Suppressor macrophage treated with lipopolysaccharide for 1 hour (primary cell): ENCODE results near the gene PKM.
"Not testable (repeated sequence)": the region's sequence is repeated elsewhere in the genome, so short reads cannot be mapped to it uniquely, and the experiment has no call there.

Experiments used
- DNase-seq, 3 donors: peaks; one replicate each; pipeline ENCODE4 v3.0.0-alpha.2; 2020 to 2022

Gene PKM

GRCh38 chr15:72231066-72231832 lies at the start of gene PKM:
Gene PKM (minus strand): TSS chr15:72231190. CDS start chr15:72219097, 12,093 bp downstream.
- peak; percentile 95 to 99 (median 97) for DNase-seq

- no peak for DNase-seq
Observed at GRCh38 chr15:72280751-72281150, 49.8 kb upstream of the PKM start.

DNA sequence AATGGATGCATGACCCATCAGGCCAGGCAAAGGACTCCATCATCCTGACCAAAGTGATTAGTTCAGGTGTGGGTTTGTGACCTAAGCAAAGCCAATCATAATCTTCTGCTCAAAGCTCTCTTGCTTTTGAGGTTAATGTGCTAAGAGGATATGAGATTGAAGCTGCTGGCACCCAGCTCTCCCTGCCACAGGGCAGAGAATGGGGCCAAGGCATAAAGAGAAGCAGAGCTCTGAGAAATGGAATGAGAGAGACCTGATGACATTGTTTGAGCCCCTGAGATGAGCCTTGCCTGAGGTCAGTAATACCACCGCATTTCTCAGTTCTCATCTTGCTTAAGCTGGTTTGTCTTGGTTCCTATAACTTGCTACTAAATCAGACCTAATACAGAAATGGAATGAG lies 47.7 kb upstream of the PKM start:
- no peak for DNase-seq

DNA sequence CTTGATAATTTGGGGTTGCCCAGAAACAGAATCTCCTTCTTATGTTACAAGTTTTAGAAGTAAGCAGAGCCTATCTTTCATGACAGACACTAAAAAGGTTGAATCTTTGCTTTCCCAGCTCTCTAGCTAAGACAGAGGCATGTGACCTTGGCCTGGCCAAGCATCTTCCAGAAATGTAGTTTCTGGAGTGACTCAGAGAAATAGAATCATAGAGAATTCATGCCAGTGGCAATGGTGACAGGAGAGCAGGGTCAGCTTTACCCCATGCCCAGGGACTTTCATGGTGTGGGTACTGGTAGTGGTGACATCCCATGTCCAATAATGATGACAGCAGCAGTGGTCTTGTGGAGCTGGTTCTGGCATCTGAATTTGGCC lies 45.3 kb upstream of the PKM start:
- DNase-seq: no peak

DNA sequence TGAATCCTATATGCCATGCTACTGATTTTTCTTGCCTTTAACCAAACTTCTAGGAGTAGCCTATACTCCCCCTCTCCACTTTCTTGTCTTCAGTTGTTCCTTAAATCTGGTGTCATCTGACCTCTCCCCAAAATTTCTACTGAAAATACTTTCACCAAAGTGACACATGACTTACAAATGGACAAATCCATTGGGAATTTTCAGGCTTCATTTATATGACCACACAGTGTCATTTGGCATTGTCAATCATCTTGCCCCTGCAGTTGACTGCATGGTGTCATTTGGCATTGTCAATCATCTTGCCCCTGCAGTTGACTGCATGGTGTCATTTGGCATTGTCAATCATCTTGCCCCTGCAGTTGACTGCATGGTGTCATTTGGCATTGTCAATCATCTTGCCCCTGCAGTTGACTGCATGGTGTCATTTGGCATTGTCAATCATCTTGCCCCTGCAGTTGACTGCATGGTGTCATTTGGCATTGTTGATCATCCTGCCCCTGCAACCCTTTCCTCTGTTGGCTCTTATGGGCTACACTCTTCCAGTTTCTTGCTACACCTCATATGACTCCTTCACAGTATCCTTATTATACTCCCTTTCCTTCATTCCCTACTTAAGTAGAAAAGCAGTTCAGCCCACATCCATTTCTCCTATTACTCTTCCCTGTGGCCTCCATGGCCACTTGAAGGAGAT lies 44.8 kb upstream of the PKM start:
- not testable (repeated sequence) for DNase-seq

- DNase-seq: no peak
Observed at GRCh38 chr15:72272997-72273352, 42.0 kb upstream of the PKM start.

DNA sequence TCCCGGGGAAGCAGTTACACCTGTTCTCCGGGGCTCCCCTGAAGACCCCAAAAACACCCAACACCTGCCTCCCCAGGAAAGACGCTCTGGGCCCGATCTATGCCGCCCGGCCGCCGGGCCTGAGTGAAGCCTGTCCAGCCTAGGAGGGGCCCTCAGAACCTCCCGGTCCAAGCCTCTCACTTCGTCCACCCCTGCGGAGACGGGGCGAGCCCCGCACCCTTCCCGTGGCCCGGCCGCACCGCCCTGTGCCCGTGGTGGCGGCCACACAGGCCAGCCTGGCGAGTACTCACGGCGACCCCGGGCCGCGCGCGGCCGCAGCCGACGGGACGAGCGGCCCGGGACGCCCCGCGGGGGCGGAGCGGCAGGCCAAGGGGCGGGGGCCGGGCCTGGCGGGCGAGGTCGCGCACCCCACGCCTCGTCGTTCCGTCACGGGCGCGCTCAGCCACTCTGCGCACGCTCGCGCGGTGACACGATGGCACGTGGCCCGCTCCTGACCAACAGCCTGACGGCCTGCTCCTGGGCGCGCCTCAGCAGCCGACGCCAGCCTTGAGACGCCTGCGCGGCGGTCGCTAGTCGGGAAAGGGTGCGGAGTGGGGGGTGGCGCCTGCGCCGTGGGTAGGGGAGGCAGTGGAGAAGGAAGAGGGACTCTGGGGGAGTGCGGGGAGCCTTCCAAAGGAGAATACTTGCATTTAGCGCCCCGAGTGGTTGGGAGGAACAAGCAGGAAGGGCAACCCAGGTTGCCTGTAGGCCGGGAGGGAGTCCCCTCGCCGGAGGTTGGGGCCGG lies 41.4 kb upstream of the PKM start, which contains the start of gene PARP6:
PARP6 (minus strand) TSS at position 342 of the 784 bp plus-strand sequence. CDS start 5,077 bp downstream, outside the sequence.
- DNase-seq: peak; percentile 99

DNA sequence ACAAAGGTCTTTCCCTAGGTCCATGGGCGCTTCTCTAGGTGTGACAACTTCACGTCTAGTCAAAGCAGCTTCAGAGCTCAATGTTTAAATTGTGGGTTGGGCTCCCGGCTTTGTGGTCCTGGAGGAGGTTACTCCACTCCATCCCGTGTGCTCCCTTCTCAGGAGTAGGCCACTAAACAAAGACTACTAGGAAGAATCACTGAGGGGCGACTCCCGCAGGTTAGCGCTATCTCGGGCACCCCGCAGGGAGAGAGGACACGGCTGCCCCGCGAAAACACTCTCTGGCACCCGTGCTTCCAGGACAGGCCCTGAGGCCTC lies 40.9 kb upstream of the PKM start:
- DNase-seq: peak in 1 of 3 donors; percentile 11

GRCh38 chr15:72271221-72271620 lies 40.2 kb upstream of the PKM start:
- peak in 1 of 3 donors; percentile 32 for DNase-seq

DNA sequence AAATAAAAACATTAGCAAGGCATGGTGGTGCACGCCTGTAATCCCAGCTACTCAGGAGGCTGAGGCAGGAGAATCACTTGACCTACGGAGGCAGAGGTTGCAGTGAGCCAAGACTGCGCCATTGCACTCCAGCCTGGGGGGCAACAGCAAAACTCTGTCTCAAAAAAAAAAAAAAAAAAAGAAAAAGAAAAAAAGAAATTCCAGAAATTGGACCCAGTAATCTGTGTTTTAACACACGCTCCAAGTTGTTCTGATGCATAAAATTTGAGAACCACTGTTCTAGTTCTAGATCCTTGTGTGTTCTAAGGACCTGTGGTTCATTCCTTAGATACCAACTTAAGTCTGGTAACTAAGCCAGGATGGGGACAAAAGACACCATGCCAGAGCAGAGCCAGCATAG lies 38.7 kb upstream of the PKM start:
- no peak for DNase-seq

- peak; percentile 59 to 78 (median 77) for DNase-seq
Observed at GRCh38 chr15:72265031-72265430, 34.0 kb upstream of the PKM start.

DNA sequence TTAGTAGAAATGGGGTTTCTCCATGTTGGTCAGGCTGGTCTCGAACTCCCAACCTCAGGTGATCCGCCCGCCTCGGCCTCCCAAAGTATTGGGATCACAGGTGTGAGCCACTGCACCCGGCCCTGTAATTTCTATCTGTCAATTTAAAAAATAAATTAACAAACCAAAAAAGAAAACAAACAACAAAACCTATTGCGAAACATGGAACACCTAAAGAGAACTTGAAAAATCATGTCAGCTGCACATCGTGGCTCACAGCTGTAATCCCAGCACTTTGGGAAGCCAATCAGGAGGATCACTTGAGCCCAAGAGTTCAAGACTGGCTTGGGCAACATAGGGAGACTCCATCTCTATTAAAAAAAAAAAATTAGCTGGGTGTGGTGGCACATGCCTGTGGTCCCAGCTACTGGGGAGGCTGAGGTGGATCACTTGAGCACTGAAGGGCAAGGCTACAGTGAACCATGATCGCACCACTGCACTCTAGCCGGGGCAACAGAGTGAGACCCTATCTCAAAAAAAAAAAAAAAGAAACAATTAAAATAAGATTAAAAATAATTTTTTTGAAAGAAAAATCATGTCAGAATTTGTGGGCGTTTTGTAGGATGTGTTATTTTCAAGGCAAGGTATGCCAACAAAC lies 21.8 kb upstream of the PKM start:
- no peak for DNase-seq

DNA sequence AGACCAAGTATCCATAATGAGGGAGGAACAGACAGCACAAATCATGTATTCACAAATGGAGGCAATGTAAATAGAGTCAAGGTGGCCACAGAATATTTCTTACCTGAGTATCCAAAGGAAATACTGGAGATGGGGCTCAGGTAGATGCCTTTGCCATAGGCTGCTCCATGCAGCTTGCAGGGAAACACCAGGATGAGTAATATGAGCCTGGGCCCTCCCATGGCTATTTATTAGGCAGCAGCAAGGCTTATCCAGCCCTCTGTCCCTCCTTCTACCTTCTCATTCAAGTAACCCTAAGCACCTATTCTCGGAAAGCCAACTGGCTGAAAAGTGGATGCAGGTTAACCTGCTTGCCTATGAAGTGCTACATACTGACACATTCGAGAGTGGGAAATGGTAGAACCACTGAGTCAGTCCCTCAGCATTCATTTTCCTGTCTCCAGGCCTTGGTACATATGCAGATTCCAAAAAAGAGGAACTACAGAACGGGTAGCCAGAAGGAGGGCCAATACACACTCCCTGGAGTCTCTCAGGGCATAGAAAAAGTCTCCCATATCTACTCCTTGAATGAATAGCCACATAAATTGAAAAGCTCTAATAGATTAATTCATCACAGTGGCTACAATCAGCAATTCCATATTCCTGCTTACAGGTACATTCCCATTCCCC lies 18.3 kb upstream of the PKM start:
- peak; percentile 51 to 66 (median 56) for DNase-seq

DNA sequence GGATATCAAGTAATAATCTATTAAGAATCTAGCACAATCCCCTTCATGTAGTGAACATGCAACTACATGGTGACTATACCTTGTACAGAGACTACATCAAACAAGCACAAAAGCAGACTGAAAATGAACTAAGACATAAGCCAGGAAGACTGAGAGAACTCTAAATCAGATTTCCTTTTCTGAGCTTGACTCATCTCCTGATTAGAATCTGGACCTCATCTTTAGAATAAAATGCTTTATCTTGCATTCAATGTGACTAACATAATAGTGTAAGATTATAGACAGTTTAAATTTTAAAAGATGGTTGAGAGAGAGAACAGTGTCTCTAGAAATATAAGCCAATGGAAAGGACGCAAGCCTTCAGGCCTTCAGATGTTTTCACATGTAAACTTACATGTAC lies 17.5 kb upstream of the PKM start:
- no peak for DNase-seq

DNA sequence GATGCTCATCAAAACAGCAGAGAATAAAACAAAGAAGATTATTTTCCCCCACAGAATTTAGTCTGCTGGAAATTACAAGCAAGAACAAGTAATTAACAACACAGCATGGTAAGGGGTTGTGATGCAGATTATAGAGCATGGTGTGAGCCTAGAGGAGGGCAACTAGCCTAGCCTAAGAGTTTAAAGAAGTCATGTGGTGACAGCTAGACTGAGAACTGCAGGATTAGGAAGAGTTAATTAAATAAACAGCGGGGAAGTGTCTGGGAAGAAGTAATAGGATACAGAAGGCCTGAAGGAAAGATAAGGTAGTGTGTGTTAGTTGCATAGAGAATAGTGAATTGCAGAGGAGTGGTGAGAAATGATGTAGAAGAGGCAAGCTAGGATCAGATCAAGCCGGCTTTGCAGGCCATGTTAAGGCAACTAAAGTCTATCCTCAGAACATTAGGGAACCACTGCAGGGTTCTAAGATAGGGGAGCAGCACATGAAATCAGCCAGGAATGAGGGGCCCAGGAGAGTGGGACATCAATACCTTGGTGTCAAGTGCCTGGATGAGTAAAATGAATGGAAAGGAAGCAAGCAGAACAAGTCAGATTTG lies 11.9 kb upstream of the PKM start:
- no peak for DNase-seq

DNA sequence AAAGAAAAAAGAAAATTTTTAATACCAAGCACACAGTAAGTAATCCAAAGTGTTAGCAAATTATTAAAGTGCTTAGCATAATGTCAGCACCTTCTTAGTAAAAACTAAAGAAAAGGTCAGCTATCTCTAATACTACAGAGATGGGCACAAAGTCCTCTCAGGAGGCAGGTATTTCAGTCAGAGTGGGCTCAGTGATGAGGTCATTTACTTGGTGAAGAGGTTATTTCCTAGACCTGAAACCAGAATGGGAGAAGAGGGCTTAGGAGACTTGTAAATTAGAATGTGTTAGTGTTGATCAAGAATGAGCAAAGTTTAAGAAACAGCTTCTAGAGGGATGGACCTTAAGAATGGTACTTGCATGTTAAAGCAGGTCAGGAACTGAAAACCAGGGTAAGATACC lies 8.7 kb upstream of the PKM start:
- no peak for DNase-seq

- no peak for DNase-seq
Observed at GRCh38 chr15:72238586-72238985, 7.6 kb upstream of the PKM start.

DNA sequence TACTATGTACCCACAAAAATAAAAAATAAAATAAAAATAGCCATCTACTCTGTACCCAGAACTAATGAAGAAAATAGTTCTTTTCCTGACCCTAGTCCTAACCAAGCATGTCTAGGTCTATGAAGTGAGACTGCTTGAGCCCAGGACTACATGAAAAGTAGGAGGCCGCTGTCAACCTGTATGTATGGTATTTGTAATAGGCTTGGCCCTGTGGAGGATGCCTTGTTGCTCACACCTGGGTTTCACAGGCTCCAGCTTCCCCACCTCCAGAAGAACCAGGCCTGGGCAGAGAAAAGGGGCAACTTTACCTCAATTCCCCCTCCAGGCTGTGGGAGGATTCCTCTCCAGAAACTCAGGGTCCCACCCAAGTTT lies 6.8 kb upstream of the PKM start:
- DNase-seq: no peak

DNA sequence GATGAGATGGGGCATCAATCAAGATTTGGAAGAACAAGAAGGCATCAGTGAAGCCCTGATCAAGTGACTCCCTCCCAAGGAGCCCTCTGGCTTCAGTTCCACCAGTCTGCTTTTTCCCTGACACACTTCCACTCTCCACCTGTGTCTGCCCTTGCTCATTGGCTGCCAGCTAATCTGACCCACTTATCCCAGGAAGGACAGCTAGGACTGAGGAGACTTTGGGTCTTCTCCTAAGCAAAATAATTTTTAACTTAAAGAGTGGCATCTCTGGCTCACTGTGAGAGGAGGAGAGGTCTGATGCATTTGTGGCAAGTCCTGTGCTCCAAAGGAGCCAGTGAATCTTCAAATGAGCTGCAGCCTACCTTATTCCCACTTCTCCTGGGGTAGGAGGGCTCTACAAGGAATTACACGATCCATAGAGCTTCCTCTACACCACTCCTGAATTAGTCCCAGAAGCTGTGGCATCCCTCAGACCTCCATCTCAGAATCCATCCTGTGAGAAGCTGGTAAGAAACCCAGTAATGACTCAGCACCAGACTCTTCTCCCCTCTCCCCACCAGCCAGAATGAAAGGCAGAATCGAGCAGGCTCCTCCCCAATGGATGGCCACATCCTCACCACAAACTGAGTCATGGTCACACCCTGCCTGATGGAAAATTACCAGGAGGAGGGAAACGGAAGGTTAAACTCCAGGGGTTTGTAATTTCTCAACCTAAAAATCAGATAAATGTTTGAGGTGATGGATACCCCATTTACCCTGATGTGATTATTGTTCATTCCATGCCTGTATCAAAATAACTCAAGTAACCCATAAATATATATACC lies 6.3 kb upstream of the PKM start:
- peak; percentile 92 to 96 (median 96) for DNase-seq

DNA sequence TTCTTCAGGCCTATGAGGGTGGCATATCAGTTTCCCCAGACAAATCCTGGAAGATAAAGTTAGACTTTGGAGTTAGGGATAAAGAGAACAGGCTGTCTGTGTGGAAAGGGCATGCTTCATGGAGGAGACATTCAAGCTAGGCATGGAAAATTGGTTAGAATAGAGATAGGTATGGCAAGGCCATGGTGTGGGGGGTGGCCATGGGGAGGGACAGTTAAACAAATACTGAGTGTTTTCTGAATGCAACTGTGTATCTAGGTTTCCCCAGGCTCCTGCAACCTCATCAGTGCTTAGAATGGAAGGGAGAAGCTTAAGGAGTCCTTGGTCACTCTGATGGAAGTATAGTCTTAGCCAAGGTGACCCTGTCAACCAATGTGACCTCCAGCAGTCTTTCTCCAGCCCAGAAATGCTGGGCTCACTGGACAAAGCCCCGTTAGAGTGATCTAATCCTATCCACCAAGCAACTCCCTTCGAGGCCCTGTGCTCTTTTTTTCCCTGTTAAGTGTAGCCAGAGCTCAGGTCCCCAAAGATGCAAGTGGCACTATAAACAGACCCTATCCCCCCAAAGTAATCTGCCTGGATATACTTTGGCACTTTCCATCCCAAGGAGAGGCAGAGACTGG lies 5.5 kb upstream of the PKM start:
- no peak for DNase-seq

GRCh38 chr15:72235298-72235697 lies 4.3 kb upstream of the PKM start:
- DNase-seq: no peak
